Parathyroid adenoma (tissue), 2 donors: ENCODE results near the gene FBLN2.

ENCODE experiments used
- H2AFZ ChIP-seq: fragments of 300-600 bp; sonication (generic); one replicate; pipeline ENCODE4 v1.7.0; 2017; ENCODE audit warnings: antibody characterized with exemption, mild to moderate bottlenecking
- H3K27ac ChIP-seq: fragments of 300-600 bp; sonication (generic); one replicate; pipeline ENCODE4 v1.7.0; 2017
- H3K27me3 ChIP-seq: fragments of 300-600 bp; sonication (generic); one replicate; pipeline ENCODE4 v1.7.0; 2017; ENCODE audit warnings: low read length; ENCODE audit not compliant: control insufficient read depth, insufficient read depth
- H3K36me3 ChIP-seq: fragments of 300-600 bp; sonication (generic); one replicate; pipeline ENCODE4 v1.7.0; 2017; ENCODE audit warnings: low read length; ENCODE audit not compliant: control insufficient read depth, insufficient read depth
- H3K4me1 ChIP-seq: fragments of 300-600 bp; sonication (generic); one replicate; pipeline ENCODE4 v1.7.0; 2017; ENCODE audit warnings: control low read depth
- H3K4me2 ChIP-seq: fragments of 300-600 bp; sonication (generic); one replicate; pipeline ENCODE4 v1.7.0; 2017; ENCODE audit warnings: low read length
- H3K4me3 ChIP-seq: fragments of 300-600 bp; sonication (generic); one replicate; pipeline ENCODE4 v1.7.0; 2017; ENCODE audit warnings: low read depth, low read length
- H3K79me2 ChIP-seq: fragments of 300-600 bp; sonication (generic); one replicate; pipeline ENCODE4 v1.7.0; 2017; ENCODE audit warnings: control low read depth
- H3K9ac ChIP-seq: fragments of 300-600 bp; sonication (generic); one replicate; pipeline ENCODE4 v1.7.0; 2017; ENCODE audit warnings: mild to moderate bottlenecking
- H3K9me3 ChIP-seq: fragments of 300-600 bp; sonication (generic); one replicate; pipeline ENCODE4 v1.7.0; 2017; ENCODE audit warnings: low read length; ENCODE audit not compliant: control insufficient read depth
- CTCF ChIP-seq: fragments of 300-600 bp; sonication (generic); IDR thresholded peaks from one replicate; pipeline ENCODE4 v1.7.0; 2017; ENCODE audit warnings: antibody characterized with exemption, mild to moderate bottlenecking
- donor health status: primary hyperparathyroidism.

Gene FBLN2

GRCh38 chr3:13501958-13502790, 46.8 kb upstream of the FBLN2 start:
- H2AFZ ChIP-seq: no peak overlapping the region
- H3K4me3 ChIP-seq: no peak overlapping the region
- no peaks in the 10 kb centered on the region for H3K36me3 ChIP-seq
- no peaks in the 10 kb centered on the region for H3K4me1 ChIP-seq
- no peak for TF ChIP-seq CTCF
- no peak overlapping the region for H3K27ac ChIP-seq
- H3K4me2 ChIP-seq: no peak overlapping the region
- no peak overlapping the region for H3K9ac ChIP-seq
- no peaks in the 10 kb centered on the region for H3K27me3 ChIP-seq
- H3K9me3 ChIP-seq: no peaks in the 10 kb centered on the region
- H3K79me2 ChIP-seq: no peaks in the 10 kb centered on the region

GRCh38 chr3:13502791-13503060, 46.2 kb upstream of the FBLN2 start:
- no peak overlapping the region for H3K9ac ChIP-seq
- H3K79me2 ChIP-seq: no peaks in the 10 kb centered on the region
- peaks cover 4% of the 10 kb centered on the region for H3K4me1 ChIP-seq
- no peak overlapping the region for H2AFZ ChIP-seq
- H3K4me3 ChIP-seq: no peak overlapping the region
- no peaks in the 10 kb centered on the region for H3K9me3 ChIP-seq
- H3K4me2 ChIP-seq: no peak overlapping the region
- no peak overlapping the region for H3K27ac ChIP-seq
- H3K27me3 ChIP-seq: no peaks in the 10 kb centered on the region
- no peak for TF ChIP-seq CTCF
- H3K36me3 ChIP-seq: no peaks in the 10 kb centered on the region

- no peak overlapping the region for H2AFZ ChIP-seq
- no peak for TF ChIP-seq CTCF
Observed at GRCh38 chr3:13504161-13504831, 44.6 kb upstream of the FBLN2 start.

GRCh38 chr3:13505147-13506130, 43.5 kb upstream of the FBLN2 start:
- Histone ChIP-seq H3K4me2 (no peak overlapping the region), H3K9me3 (no peaks in the 10 kb centered on the region), H3K9ac (no peak overlapping the region), H3K79me2 (no peaks in the 10 kb centered on the region), H2AFZ (no peak overlapping the region), H3K4me3 (no peak overlapping the region), H3K36me3 (no peaks in the 10 kb centered on the region), H3K27me3 (no peaks in the 10 kb centered on the region), H3K27ac (no peak overlapping the region), H3K4me1 (peaks cover 9% of the 10 kb centered on the region)
- TF ChIP-seq CTCF: no peak

More at GRCh38 chr3:13504161-13504831, 44.6 kb upstream of the FBLN2 start:
- H3K79me2 ChIP-seq: no peaks in the 10 kb centered on the region
- H3K4me3 ChIP-seq: no peak overlapping the region
- H3K27me3 ChIP-seq: no peaks in the 10 kb centered on the region
- no peaks in the 10 kb centered on the region for H3K9me3 ChIP-seq
- no peak overlapping the region for H3K9ac ChIP-seq
- H3K27ac ChIP-seq: no peak overlapping the region
- peaks cover 9% of the 10 kb centered on the region for H3K4me1 ChIP-seq
- H3K4me2 ChIP-seq: no peak overlapping the region
- H3K36me3 ChIP-seq: no peaks in the 10 kb centered on the region
